ENCODE measurements around the gene TMEM25. TPM values are rescaled to one million over a fixed set of nuclear protein-coding genes. Genes with fewer than 3 reads are reported as not detected.
"Not testable (repeated sequence)": the region's sequence is repeated elsewhere in the genome, so short reads cannot be mapped to it uniquely, and the experiment has no call there.

TMEM25 gene
- total RNA-seq, result 10.8 TPM
- long read RNA-seq, partial matches to known transcripts, result 1 of 12 reads
- long read RNA-seq, other reads (novel, unspliced or antisense), result 7 of 12 reads

- intact Hi-C loops (cut with DNase I), result no loop called here
- ATAC-seq, result peak; percentile 78
- DNase-seq (ENCODE audit: missing footprints), result peak; percentile 80
Measured at GRCh38 chr11:118530683-118531596, at the start of gene TMEM25. Gene TMEM25, plus strand, starts transcription at chr11:118531192. Its CDS starts 610 bp downstream, at chr11:118531802.

DNA sequence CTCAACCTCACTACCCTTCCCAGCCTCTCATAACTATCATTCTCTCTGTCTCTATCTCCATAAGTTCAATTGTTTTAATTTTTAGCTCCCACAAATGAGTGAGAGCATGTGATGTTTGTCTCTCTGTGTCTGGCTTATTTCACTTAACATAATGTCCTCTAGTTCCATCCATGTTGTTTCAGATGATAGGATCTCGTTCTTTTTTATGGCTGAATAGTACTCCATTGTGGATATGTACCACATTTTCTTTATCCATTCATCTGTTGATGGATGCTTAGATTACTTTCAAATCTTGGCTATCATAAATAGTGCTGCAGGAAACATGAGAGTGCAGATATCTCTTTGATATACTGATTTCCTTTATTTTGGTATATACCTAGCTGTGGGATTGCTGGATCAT is 49.8 kb upstream of the TMEM25 start:
- DNase-seq (ENCODE audit: missing footprints); intact Hi-C loops (cut with DNase I); ATAC-seq: not testable (repeated sequence)

DNA sequence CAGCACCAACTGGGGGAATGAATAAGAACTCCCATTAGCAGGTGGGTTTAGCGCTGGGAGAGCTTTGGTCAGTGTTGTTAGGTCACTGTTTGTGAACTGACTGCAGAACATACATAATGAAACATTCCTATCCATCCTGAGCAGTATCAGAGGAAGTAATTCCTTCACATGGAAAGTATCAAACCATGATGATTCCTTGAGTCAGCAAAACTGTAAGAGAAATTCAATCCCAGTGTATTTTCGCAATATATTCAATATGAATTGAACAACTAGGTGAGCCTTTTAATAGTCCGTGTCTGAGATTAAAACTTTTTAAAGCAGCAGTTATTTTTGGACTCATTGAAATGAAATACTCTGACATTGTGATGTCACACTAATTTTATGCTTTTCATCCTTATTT is 46.6 kb upstream of the TMEM25 start:
- intact Hi-C loops (cut with DNase I), result no loop called here
- DNase-seq (ENCODE audit: missing footprints) (no peak), ATAC-seq (no peak)

DNA sequence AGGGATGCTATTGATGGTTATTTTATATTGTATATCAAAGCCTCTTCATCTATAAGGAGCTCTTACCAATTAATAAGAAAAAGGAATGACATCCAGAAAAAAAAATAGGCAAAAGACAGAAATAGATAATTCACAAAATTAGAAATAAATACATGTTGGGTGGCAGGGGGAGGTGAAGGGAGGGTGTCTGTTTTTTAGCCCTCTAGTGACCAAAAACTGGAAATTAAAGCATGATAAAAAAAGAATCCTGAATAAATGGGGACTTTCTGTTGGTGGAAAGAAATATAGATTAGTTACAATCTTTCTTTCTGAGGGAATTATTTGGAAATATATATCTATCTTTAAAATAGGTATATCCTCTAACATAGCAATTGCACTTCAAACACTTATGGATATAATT is 45.7 kb upstream of the TMEM25 start:
- DNase-seq (ENCODE audit: missing footprints) (no peak), ATAC-seq (no peak)
- intact Hi-C loops (cut with DNase I), result loop anchor here (5.0 kb wide), 2 partner anchors 188 to 338 kb away; no protein-coding TSS in a partner anchor

DNA sequence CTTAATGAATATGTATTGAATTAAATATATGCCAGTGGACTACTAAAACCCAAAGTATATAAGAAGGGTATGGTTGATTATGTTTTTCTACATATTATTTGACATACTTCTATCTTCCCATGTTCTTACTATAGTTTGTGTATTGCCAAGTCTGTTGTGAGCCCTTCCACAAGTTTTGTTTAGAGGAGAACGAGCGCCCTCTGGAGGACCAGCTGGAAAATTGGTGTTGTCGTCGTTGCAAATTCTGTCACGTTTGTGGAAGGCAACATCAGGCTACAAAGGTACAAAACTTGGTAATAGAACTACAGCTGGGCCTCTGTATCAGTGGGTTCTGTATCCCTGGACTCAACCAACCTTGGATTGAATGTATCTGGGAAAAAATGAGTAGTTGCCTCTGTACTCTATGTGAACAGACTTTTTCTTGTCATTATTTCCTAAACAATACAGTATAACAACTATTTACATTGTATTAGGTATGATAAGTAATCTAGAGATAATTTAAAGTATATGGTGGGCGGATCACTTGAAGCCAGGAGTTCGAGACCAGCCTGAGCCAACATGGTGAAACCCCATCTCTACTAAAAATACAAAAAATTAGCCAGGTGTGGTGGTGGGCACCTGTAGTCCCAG is 42.4 kb upstream of the TMEM25 start:
- no peak for ATAC-seq
- no peak for DNase-seq (ENCODE audit: missing footprints)
- intact Hi-C loops (cut with DNase I), result loop anchor here (2.0 to 5.0 kb wide), 3 partner anchors 88 to 341 kb away; partner anchors contain the start of gene ATP5MG

GRCh38 chr11:118491041-118491440 is 40.0 kb upstream of the TMEM25 start:
- DNase-seq (ENCODE audit: missing footprints), result no peak
- intact Hi-C loops (cut with DNase I), result loop anchor here (10.0 kb wide), 1 partner anchor 296 kb away; no protein-coding TSS in a partner anchor
- ATAC-seq, result no peak

DNA sequence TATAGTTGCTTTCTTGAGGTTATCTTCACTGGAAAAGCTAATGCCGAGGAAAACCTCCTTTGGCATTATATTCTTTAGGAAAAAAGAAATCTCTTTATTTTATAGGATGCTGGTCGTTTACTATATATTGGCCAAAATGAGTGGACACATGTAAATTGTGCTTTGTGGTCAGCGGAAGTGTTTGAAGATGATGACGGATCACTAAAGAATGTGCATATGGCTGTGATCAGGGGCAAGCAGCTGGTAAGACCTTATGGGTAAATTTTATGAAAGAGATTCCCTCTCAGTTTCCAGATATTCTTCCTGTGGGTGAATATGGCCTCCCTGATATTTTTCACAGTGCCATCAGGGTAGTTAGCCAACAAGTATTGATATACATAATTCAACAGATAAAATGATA is 33.2 kb upstream of the TMEM25 start:
- ATAC-seq (no peak), DNase-seq (ENCODE audit: missing footprints) (no peak)
- intact Hi-C loops (cut with DNase I), result loop anchor here (10.0 kb wide), 1 partner anchor 303 kb away; no protein-coding TSS in a partner anchor

DNA sequence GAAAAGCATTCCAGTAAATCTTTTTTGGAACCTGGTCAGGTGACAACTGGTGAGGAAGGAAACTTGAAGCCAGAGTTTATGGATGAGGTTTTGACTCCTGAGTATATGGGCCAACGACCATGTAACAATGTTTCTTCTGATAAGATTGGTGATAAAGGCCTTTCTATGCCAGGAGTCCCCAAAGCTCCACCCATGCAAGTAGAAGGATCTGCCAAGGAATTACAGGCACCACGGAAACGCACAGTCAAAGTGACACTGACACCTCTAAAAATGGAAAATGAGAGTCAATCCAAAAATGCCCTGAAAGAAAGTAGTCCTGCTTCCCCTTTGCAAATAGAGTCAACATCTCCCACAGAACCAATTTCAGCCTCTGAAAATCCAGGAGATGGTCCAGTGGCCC is 27.8 kb upstream of the TMEM25 start:
- intact Hi-C loops (cut with DNase I), result no loop called here
- DNase-seq (ENCODE audit: missing footprints) (no peak), ATAC-seq (no peak)

DNA sequence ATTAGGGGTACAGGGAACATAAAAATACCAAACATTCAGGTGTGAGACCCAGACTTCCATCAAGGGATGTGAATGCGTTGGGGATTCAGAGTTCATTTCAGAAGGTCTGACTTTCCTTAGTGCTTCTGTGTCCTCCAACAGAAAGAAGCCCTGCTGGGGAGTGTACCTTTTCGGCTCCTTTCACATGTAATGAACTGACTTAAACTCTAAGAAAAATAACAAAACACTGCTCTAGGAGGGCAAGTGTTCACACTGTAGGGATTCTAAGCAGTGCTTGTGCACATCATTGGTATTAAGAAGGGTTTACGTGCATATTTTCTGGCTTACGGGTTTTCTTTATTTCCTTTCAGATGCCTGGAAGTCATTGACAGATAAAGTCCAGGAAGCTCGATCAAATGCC is 19.4 kb upstream of the TMEM25 start:
- no peak for DNase-seq (ENCODE audit: missing footprints)
- no peak for ATAC-seq
- intact Hi-C loops (cut with DNase I), result no loop called here

GRCh38 chr11:118514103-118514502 is 16.9 kb upstream of the TMEM25 start:
- DNase-seq (ENCODE audit: missing footprints) (no peak), ATAC-seq (no peak)
- intact Hi-C loops (cut with DNase I), result no loop called here

GRCh38 chr11:118519549-118519948 is 11.4 kb upstream of the TMEM25 start:
- ATAC-seq (no peak), DNase-seq (ENCODE audit: missing footprints) (no peak)
- intact Hi-C loops (cut with DNase I), result no loop called here

DNA sequence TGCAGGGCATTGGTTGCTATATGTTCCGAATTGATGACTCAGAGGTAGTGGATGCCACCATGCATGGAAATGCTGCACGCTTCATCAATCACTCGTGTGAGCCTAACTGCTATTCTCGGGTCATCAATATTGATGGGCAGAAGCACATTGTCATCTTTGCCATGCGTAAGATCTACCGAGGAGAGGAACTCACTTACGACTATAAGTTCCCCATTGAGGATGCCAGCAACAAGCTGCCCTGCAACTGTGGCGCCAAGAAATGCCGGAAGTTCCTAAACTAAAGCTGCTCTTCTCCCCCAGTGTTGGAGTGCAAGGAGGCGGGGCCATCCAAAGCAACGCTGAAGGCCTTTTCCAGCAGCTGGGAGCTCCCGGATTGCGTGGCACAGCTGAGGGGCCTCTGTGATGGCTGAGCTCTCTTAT is 9.1 kb upstream of the TMEM25 start:
- intact Hi-C loops (cut with DNase I), result no loop called here
- DNase-seq (ENCODE audit: missing footprints), result no peak
- ATAC-seq, result no peak

DNA sequence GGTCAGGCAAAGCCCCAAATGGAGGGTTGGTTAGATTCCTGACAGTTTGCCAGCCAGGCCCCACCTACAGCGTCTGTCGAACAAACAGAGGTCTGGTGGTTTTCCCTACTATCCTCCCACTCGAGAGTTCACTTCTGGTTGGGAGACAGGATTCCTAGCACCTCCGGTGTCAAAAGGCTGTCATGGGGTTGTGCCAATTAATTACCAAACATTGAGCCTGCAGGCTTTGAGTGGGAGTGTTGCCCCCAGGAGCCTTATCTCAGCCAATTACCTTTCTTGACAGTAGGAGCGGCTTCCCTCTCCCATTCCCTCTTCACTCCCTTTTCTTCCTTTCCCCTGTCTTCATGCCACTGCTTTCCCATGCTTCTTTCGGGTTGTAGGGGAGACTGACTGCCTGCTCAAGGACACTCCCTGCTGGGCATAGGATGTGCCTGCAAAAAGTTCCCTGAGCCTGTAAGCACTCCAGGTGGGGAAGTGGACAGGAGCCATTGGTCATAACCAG is 8.4 kb upstream of the TMEM25 start:
- intact Hi-C loops (cut with DNase I), result no loop called here
- DNase-seq (ENCODE audit: missing footprints) (no peak), ATAC-seq (peak; percentile 25)

GRCh38 chr11:118524356-118524755 is 6.6 kb upstream of the TMEM25 start:
- DNase-seq (ENCODE audit: missing footprints) (no peak), ATAC-seq (no peak)
- intact Hi-C loops (cut with DNase I), result no loop called here

DNA sequence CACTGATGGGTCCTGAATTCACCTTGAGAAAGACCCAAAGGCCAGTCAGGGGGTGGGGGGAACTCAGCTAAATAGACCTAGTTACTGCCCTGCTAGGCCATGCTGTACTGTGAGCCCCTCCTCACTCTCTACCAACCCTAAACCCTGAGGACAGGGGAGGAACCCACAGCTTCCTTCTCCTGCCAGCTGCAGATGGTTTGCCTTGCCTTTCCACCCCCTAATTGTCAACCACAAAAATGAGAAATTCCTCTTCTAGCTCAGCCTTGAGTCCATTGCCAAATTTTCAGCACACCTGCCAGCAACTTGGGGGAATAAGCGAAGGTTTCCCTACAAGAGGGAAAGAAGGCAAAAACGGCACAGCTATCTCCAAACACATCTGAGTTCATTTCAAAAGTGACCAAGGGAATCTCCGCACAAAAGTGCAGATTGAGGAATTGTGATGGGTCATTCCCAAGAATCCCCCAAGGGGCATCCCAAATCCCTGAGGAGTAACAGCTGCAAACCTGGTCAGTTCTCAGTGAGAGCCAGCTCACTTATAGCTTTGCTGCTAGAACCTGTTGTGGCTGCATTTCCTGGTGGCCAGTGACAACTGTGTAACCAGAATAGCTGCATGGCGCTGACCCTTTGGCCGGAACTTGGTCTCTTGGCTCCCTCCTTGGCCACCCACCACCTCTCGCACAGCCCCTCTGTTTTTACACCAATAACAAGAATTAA is 6.1 kb upstream of the TMEM25 start:
- no peak for ATAC-seq
- intact Hi-C loops (cut with DNase I), result no loop called here
- no peak for DNase-seq (ENCODE audit: missing footprints)

DNA sequence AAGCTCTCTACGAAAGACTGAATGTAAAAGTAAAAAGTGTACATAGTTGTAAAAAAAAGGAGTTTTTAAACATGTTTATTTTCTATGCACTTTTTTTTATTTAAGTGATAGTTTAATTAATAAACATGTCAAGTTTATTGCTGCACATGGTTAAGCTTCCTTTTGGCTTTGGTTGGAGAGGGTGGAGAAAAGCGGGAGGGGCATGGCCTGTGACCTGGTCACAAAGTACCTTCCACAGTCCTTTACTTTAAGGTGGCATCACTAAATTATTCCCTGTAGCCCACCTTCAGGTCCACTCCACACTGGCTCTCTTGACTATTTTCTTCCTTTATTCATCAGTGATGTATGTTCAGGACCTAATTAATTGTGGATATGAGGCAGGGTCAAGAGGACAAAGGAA is 4.3 kb upstream of the TMEM25 start:
- intact Hi-C loops (cut with DNase I), result no loop called here
- ATAC-seq, result no peak
- no peak for DNase-seq (ENCODE audit: missing footprints)

- ATAC-seq (no peak), DNase-seq (ENCODE audit: missing footprints) (no peak)
- intact Hi-C loops (cut with DNase I), result no loop called here
Measured at GRCh38 chr11:118527109-118527508, 3.9 kb upstream of the TMEM25 start, which contains the start of gene TTC36. Gene TTC36, plus strand, starts transcription at chr11:118527474. Its CDS starts 21 bp downstream, at chr11:118527495.

- no peak for ATAC-seq
- intact Hi-C loops (cut with DNase I), result no loop called here
- no peak for DNase-seq (ENCODE audit: missing footprints)
Measured at GRCh38 chr11:118528511-118528910, 2.5 kb upstream of the TMEM25 start.

All from Right ventricle myocardium inferior (tissue), 1 donor.